HepG2 (cell line): ENCODE data around the gene DNM1L. TPM values are rescaled to one million over a fixed set of nuclear protein-coding genes. Genes with fewer than 3 reads are reported as not detected.

Experiments used
- ARID4A ChIP-seq: sonication (generic); formaldehyde crosslinking; IDR thresholded peaks from 2 replicates; pipeline ENCODE4 v1.5.0; 2020; ENCODE audit warnings: mild to moderate bottlenecking, missing genetic modification reagents, borderline replicate concordance
- ATF5 ChIP-seq: sonication (generic); formaldehyde crosslinking; IDR thresholded peaks from 2 replicates; pipeline ENCODE4 v1.4.0; 2020; ENCODE audit warnings: mild to moderate bottlenecking, low read depth, missing genetic modification reagents
- CAMTA2 ChIP-seq: sonication (generic); formaldehyde crosslinking; IDR thresholded peaks from 2 replicates; pipeline ENCODE4 v1.4.0; 2020; ENCODE audit warnings: mild to moderate bottlenecking, missing genetic modification reagents, borderline replicate concordance
- ETS1 ChIP-seq: sonication (generic); formaldehyde crosslinking; IDR thresholded peaks from 2 replicates; pipeline ENCODE4 v1.4.0; 2020; ENCODE audit warnings: missing genetic modification reagents
- FOXO1 ChIP-seq: sonication (generic); formaldehyde crosslinking; IDR thresholded peaks from 2 replicates; pipeline ENCODE4 v1.4.0; 2020; ENCODE audit warnings: missing genetic modification reagents
- HDAC1 ChIP-seq: sonication (generic); formaldehyde crosslinking; IDR thresholded peaks from 2 replicates; pipeline ENCODE4 v1.5.1; 2020; ENCODE audit warnings: mild to moderate bottlenecking, missing genetic modification reagents
- HMGXB4 ChIP-seq, 2 experiments: sonication (generic) in 1 of 2; formaldehyde crosslinking in 1 of 2; IDR thresholded peaks; 2 replicates each; pipeline versions ENCODE4 v1.4.0 to v1.6.1; 2018 to 2020; ENCODE audit warnings: missing genetic modification reagents in 2 of 2, borderline replicate concordance in 1 of 2, low read depth in 1 of 2, mild to moderate bottlenecking in 1 of 2, missing biosample characterization in 1 of 2
- IRF1 ChIP-seq: sonication (generic); formaldehyde crosslinking; IDR thresholded peaks from 2 replicates; pipeline ENCODE4 v1.4.0; 2020; ENCODE audit warnings: low read depth, mild to moderate bottlenecking, missing genetic modification reagents
- ISL2 ChIP-seq: sonication (generic); formaldehyde crosslinking; IDR thresholded peaks from 2 replicates; pipeline ENCODE4 v1.5.0; 2020; ENCODE audit warnings: missing genetic modification reagents
- NR0B2 ChIP-seq: sonication (generic); formaldehyde crosslinking; IDR thresholded peaks from 2 replicates; pipeline ENCODE4 v1.4.0; 2020; ENCODE audit warnings: mild to moderate bottlenecking, missing genetic modification reagents
- RBFOX2 ChIP-seq: fragments of 200-400 bp; formaldehyde crosslinking; IDR thresholded peaks from 2 replicates; pipeline ENCODE4 v1.6.1; 2017; ENCODE audit warnings: low read depth, mild to moderate bottlenecking, low read length
- TAF15 ChIP-seq: fragments of 200-400 bp; formaldehyde crosslinking; IDR thresholded peaks from one replicate; pipeline ENCODE4 v1.6.1; 2018; ENCODE audit warnings: mild to moderate bottlenecking, low read depth, low read length; ENCODE audit not compliant: poor library complexity, severe bottlenecking
- TCF12 ChIP-seq, 2 experiments: fragments of 450-650 bp in 1 of 2; sonication (generic) in 1 of 2; formaldehyde crosslinking in 1 of 2; IDR thresholded peaks; 2 replicates each; pipeline versions ENCODE4 v1.6.1 to v1.8.0; 2017 to 2022; ENCODE audit warnings: antibody characterized with exemption in 1 of 2, mild to moderate bottlenecking in 1 of 2, missing genetic modification reagents in 1 of 2, moderate library complexity in 1 of 2
- ZFX ChIP-seq: sonication (generic); formaldehyde crosslinking; IDR thresholded peaks from 2 replicates; pipeline ENCODE4 v1.4.0; 2020; ENCODE audit warnings: mild to moderate bottlenecking, low read depth, missing genetic modification reagents, moderate library complexity
- polyA plus RNA-seq, 8 experiments: library from polyadenylated mRNA; depleted of rRNA in 3 of 8; stranded (reverse) in 7 of 8; unstranded in 1 of 8; fragments of >200 nt; fragmentation: Illumina TruSeq in 4 of 8; extraction: Trizol in 4 of 8; gene quantifications; 2 replicates each; pipeline versions ENCODE4 v1.2.1 to v1.2.3, GENCODE V29; 2011 to 2016; ENCODE audit warnings: low read depth in 4 of 8, missing spikeins in 1 of 8, mixed read lengths in 1 of 8; ENCODE audit not compliant: insufficient read depth in 1 of 8
- total RNA-seq, 5 experiments: library from RNA; depleted of rRNA; stranded (reverse); fragments of >200 nt; fragmentation: Illumina TruSeq; extraction: Trizol; gene quantifications; 2 replicates each; pipeline ENCODE4 v1.2.3, GENCODE V29; 2016; ENCODE audit warnings: low read depth in 1 of 5

Gene DNM1L
- total and polyA plus RNA-seq, 2 of the 13 experiments (the other 11 are each of a cell fraction or from before 2014, with no cell fraction given) = 35.9 to 65.8 TPM

- peak; percentile 41 to 95; a peak in 3 of 4 replicates for TF ChIP-seq HMGXB4 (CRISPR knock-in tag; IDR thresholded peaks at IDR 0.05; ENCODE audit: borderline replicate concordance in 1 of 2, low read depth in 1 of 2)
- TF ChIP-seq ARID4A (CRISPR knock-in tag) = peak; percentile 81
- no peak for TF ChIP-seq ETS1 (CRISPR knock-in tag)
- 0 out of 2 replicates have a peak, but pooled peaks have one; percentile 51 for TF ChIP-seq ISL2 (CRISPR knock-in tag)
- no peak for TF ChIP-seq CAMTA2 (CRISPR knock-in tag)
- TF ChIP-seq NR0B2 = no peak
- TF ChIP-seq TAF15 = no peak
- TF ChIP-seq HDAC1 (CRISPR knock-in tag) = peak; percentile 5
- TF ChIP-seq FOXO1 = no peak
- TF ChIP-seq TCF12 (IDR thresholded peaks at IDR 0.05) = no peak
- no peak for TF ChIP-seq TCF12 (CRISPR knock-in tag; IDR thresholded peaks at IDR 0.05)
- TF ChIP-seq ZFX = peak; percentile 50
- TF ChIP-seq RBFOX2 = peak; percentile 64
- TF ChIP-seq IRF1 = no peak
- TF ChIP-seq ATF5 (CRISPR knock-in tag) = no peak; the same call in 1 of the 2 replicates
Observed at GRCh38 chr12:32755654-32756475, 76.8 kb downstream of the DNM1L start, which contains the start of gene YARS2 (continued).
